Measurements from ENCODE around the gene BRPF3. TPM values are rescaled to one million over a fixed set of nuclear protein-coding genes. Genes with fewer than 3 reads are reported as not detected.

Gene BRPF3
- total RNA-seq, 1 experiment from 2014 or later: 43.4 TPM

DNA sequence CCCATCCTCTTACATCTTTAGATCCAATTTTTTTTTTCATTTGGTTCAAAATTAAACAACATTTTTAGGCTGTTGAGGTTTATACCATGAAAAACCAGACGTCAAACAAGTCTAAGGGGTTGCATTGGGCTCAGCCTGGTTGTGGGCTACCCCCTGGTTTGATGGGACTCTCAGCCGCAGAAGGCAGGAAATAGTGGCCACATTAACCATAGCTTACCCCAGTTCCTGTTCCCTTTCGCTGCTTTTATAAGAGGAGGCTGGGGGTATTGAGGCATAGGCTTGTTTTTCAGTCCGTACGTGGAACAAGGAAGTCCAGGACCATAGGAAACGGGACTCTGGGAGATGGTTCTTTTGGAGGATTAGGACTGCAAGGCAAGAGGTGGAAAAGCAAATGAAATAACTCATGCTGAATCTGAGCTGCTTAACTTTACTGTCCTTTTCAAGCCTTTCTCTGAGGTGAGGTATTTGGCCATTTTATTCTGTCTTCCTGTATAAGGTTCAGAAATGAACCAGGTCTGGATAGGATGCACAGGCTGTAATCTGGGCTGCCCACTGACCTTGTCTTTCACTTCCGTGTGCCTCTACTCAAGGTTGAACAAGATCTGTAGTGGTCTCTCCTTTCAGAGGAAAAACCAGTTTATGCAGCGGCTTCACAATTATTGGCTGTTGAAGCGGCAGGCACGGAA, 7.7 kb downstream of the BRPF3 start:
- DNase-seq: no peak
- WGBS (ENCODE audit: extremely low coverage, insufficient read length, low lambda C conversion rate): no CpG with 5 or more reads among the region's 10 CpGs
- no peak overlapping the region for H2BK5ac ChIP-seq (ENCODE audit: insufficient read length, low read length)
- H2BK20ac ChIP-seq (ENCODE audit: low read depth, low read length, poor library complexity, severe bottlenecking): no peak overlapping the region
- H3K9me3 ChIP-seq (ENCODE audit: control insufficient read depth, low read depth, low read length): no peaks in the 10 kb centered on the region
- no peaks in the 10 kb centered on the region for H3K27me3 ChIP-seq (ENCODE audit: insufficient read depth, low read length)
- Mint-ChIP-seq H3K4me3 (no peak overlapping the region), H3K9me3 (no peaks in the 10 kb centered on the region), H3K27ac (no peak overlapping the region), H3K27me3 (ENCODE audit: low read depth) (no peaks in the 10 kb centered on the region), H3K4me1 (peaks cover 0 to 6% of the 10 kb centered on the region in 2 experiments; a peak in 2 of 4 replicates), H3K36me3 (ENCODE audit: insufficient read depth in 1 of 3, low read depth in 3 of 3) (peaks cover 34 to 93% (median 75%) of the 10 kb centered on the region in 3 experiments; a peak in 6 of 7 replicates)
- no peak overlapping the region for H2AK5ac ChIP-seq (ENCODE audit: insufficient read length, low read length)
- no peak overlapping the region for H4K91ac ChIP-seq (ENCODE audit: insufficient read length, low read depth, low read length)
- no peak overlapping the region for H3K4me2 ChIP-seq (ENCODE audit: insufficient read depth, insufficient read length, low read length)
- no peaks in the 10 kb centered on the region for H3K79me1 ChIP-seq (ENCODE audit: insufficient read depth, low read depth, low read length, poor library complexity, severe bottlenecking)
- no peaks in the 10 kb centered on the region for H3K4me1 ChIP-seq (ENCODE audit: insufficient read depth, low read length)
- H3T11ph ChIP-seq (ENCODE audit: low read length): no peak overlapping the region
- no peaks in the 10 kb centered on the region; the same call in 1 of the 2 replicates for H3K79me2 ChIP-seq (ENCODE audit: insufficient read depth, low read length)
- no peak overlapping the region for H2BK12ac ChIP-seq (ENCODE audit: insufficient read length, low read depth, low read length)
- no peak overlapping the region for H3K56ac ChIP-seq (ENCODE audit: insufficient read length, low read depth, low read length)
- H3K4ac ChIP-seq (ENCODE audit: low read depth, low read length): no peak overlapping the region
- TF ChIP-seq, protein P1, sequence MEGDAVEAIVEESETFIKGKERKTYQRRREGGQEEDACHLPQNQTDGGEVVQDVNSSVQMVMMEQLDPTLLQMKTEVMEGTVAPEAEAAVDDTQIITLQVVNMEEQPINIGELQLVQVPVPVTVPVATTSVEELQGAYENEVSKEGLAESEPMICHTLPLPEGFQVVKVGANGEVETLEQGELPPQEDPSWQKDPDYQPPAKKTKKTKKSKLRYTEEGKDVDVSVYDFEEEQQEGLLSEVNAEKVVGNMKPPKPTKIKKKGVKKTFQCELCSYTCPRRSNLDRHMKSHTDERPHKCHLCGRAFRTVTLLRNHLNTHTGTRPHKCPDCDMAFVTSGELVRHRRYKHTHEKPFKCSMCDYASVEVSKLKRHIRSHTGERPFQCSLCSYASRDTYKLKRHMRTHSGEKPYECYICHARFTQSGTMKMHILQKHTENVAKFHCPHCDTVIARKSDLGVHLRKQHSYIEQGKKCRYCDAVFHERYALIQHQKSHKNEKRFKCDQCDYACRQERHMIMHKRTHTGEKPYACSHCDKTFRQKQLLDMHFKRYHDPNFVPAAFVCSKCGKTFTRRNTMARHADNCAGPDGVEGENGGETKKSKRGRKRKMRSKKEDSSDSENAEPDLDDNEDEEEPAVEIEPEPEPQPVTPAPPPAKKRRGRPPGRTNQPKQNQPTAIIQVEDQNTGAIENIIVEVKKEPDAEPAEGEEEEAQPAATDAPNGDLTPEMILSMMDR (conservative IDR thresholded peaks at IDR 0.05): no peak
- no peak overlapping the region for H3K27ac ChIP-seq (ENCODE audit: insufficient read length, low read depth, low read length)
- H4K20me1 ChIP-seq (ENCODE audit: control insufficient read depth, insufficient read depth, insufficient read length): no peaks in the 10 kb centered on the region
- H2BK120ac ChIP-seq (ENCODE audit: low read depth, low read length, poor library complexity, severe bottlenecking): no peak overlapping the region
- H3K23ac ChIP-seq (ENCODE audit: insufficient read length, low read depth, low read length): no peak overlapping the region
- H2AFZ ChIP-seq (ENCODE audit: low read length): no peak overlapping the region
- H3K14ac ChIP-seq (ENCODE audit: insufficient read depth, low read length): no peak overlapping the region
- H4K8ac ChIP-seq (replicated peaks; ENCODE audit: insufficient read length, low read depth, low read length): no peak overlapping the region
- H4K5ac ChIP-seq (ENCODE audit: insufficient read length, low read depth, low read length): no peak overlapping the region
- H3K23me2 ChIP-seq (ENCODE audit: insufficient read length, low read depth, low read length, poor library complexity, severe bottlenecking): no peaks in the 10 kb centered on the region
- H3K18ac ChIP-seq (ENCODE audit: insufficient read length, low read depth, low read length): no peak overlapping the region
- H2BK15ac ChIP-seq (ENCODE audit: low read depth, low read length): no peak overlapping the region
- H3K9ac ChIP-seq (ENCODE audit: extremely low read depth, insufficient read length, low read length): no peak overlapping the region

Data from H9 (cell line).